Fibroblast of the aortic adventitia (primary cell): ENCODE data around the gene SETBP1. TPM values are rescaled to one million over a fixed set of nuclear protein-coding genes. Genes with fewer than 3 reads are reported as not detected.
A peak's percentile ranks its signal among the peaks of the same experiment; 100 is the strongest.

ENCODE experiments used
- DNase-seq: peaks from one replicate; pipeline ENCODE4 v3.0.0-alpha.2; 2010; ENCODE audit warnings: low read depth
- H3K4me3 ChIP-seq: 2 replicates; pipeline ENCODE4 v1.5.1; 2011; ENCODE audit warnings: low read depth, mild to moderate bottlenecking, control low read depth, low read length, moderate library complexity
- CTCF ChIP-seq: IDR thresholded peaks from 2 replicates; pipeline ENCODE4 v1.5.1; 2011; ENCODE audit warnings: mild to moderate bottlenecking, low read length, control low read depth, inconsistent platforms; ENCODE audit not compliant: insufficient read depth
- total RNA-seq: library from RNA; depleted of rRNA; stranded (reverse); fragments of >200 nt; gene quantifications from 2 replicates; pipeline ENCODE4 v1.2.3, GENCODE V29; 2012; ENCODE audit warnings: low replicate concordance

Gene SETBP1
- total RNA-seq, 1 donor = 10.5 TPM

- no peak overlapping the region for H3K4me3 ChIP-seq
- DNase-seq = no peak
- no peak for TF ChIP-seq CTCF
These were observed 258.3 kb downstream of the SETBP1 start for GRCh38 chr18:44938720-44939665.

DNA sequence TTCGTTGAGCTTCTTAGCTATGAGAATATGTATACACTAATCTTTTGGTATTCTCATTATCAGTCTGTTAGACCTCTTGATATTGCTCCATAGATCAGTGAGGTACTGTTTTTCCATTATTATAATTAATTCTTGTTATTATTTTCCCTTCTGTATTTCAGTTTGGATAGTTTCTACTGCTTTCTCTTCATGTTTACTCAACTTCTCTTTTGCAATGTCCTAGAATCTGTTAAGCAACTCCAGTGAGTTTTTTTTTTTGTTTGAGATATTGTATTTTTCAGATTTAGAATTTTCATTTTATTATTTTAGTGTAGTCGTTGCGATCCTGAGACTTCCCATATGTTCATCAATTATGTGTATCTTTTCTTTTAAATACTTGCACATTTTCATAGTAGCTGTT, 260.8 kb downstream of the SETBP1 start:
- no peak for TF ChIP-seq CTCF
- DNase-seq = no peak

GRCh38 chr18:44942073-44942472, 261.4 kb downstream of the SETBP1 start:
- H3K4me3 ChIP-seq = no peak overlapping the region
- DNase-seq = no peak
- no peak for TF ChIP-seq CTCF

More for the DNA sequence above, 260.8 kb downstream of the SETBP1 start:
- H3K4me3 ChIP-seq = no peak overlapping the region

DNA sequence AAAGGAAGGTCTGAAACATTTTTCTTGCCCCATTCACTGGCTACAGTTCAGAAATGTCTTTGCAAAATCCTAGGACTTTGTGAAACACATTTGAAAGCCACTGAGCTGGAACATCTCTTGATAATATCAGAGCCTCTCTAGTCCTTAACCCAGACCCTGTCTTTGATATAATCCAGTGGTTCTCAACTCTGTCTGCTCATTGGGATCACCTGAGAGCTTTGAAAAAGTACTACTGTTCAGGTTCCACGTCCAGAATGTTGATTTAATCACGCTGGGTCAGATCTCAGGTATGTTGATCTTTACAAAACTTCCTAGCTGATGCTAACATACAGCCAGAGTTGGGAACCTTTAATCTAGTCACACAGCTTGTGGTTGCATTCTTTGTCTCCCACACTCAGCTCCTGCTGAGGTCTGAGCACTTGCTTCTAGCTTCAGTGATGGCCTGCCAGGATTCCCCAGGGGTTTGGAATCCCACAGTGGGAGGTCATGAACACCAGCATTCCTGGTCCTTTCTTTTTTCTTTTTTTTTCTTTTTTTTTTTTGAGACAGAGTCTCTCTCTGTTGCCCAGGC, 262.7 kb downstream of the SETBP1 start:
- DNase-seq = peak; percentile 24
- no peak for TF ChIP-seq CTCF
- H3K4me3 ChIP-seq = no peak overlapping the region

DNA sequence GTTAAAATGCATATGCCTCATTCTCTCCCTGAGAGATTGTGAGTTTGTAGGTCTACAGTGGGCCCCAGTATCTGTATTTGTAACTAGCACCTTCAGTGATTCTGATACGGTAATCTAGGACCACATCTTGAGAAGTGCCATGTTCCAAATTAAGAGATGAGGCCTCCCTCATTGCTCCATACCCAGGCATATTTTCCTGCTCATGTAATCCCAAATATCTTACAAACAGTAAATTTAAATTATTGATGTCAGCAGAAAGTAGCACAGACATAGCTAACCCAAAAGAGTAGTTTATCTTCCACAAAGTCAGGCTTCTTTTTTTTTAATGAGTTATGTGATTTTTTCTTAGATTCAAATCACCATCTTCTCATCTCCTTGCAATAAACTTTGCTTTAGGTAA, 263.8 kb downstream of the SETBP1 start:
- no peak for TF ChIP-seq CTCF
- no peak overlapping the region for H3K4me3 ChIP-seq
- DNase-seq = no peak

DNA sequence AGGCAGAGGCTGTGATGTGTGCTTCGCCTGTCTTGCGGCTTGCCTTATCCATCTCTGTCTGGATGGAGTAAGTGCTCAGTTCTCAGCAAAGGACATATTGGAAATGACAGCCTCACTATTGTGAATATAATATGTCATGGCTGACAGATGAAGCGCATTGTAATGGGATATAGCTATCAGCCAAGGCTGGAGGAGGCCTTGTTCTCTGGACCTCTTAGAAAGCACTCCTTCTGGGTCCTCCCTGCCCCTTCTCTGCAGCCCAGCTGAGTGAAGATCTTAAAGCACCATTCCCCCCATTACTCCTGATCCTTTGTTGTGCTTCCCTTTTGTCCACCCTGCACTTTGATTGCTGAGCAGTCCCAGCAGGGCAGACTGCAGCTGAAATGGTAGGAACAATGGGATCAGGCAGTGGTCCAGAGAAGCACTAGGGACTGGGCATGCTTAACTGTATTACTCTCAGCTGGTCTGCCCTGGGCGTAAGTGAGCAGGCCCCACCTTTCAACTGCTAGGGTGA, 265.3 kb downstream of the SETBP1 start:
- H3K4me3 ChIP-seq = no peak overlapping the region
- no peak for TF ChIP-seq CTCF
- DNase-seq = no peak
